Endometrium (tissue), 2 donors: Measurements from ENCODE around the gene AFG1L.

Source experiments
- FAIRE-seq: peaks from 2 replicates; lab custom pipeline; 2012; peaks lifted over from hg19 to GRCh38; lab: Jason Lieb, UNC
- donor health status: control.
- donor health status: control.

The AFG1L gene

GRCh38 chr6:108454356-108454755, 159.5 kb downstream of the AFG1L start:
- FAIRE-seq = no peak

- no peak for FAIRE-seq
These were observed 160.8 kb downstream of the AFG1L start for GRCh38 chr6:108455688-108456087.

- FAIRE-seq = no peak
These were observed 168.9 kb downstream of the AFG1L start for GRCh38 chr6:108463784-108464183.

- FAIRE-seq = no peak
These were observed 169.7 kb downstream of the AFG1L start for GRCh38 chr6:108464418-108465097.

GRCh38 chr6:108465098-108465495, 170.2 kb downstream of the AFG1L start:
- no peak for FAIRE-seq

- no peak for FAIRE-seq
These were observed 173.5 kb downstream of the AFG1L start for GRCh38 chr6:108468346-108468745.

- FAIRE-seq = no peak
These were observed 174.5 kb downstream of the AFG1L start for GRCh38 chr6:108469316-108469715.

GRCh38 chr6:108473197-108473596, 178.3 kb downstream of the AFG1L start:
- no peak for FAIRE-seq

- FAIRE-seq = no peak
These were observed 181.5 kb downstream of the AFG1L start for GRCh38 chr6:108476376-108476775.

- no peak for FAIRE-seq
These were observed 182.1 kb downstream of the AFG1L start for GRCh38 chr6:108476847-108477430.

GRCh38 chr6:108482559-108482958, 187.7 kb downstream of the AFG1L start:
- no peak for FAIRE-seq

- no peak for FAIRE-seq
These were observed 189.2 kb downstream of the AFG1L start for GRCh38 chr6:108484016-108484415.

GRCh38 chr6:108489699-108490098, 194.8 kb downstream of the AFG1L start:
- no peak for FAIRE-seq

- peak; percentile 60 for FAIRE-seq
These were observed 197.4 kb downstream of the AFG1L start for GRCh38 chr6:108492131-108492766.

GRCh38 chr6:108494434-108494833, 199.6 kb downstream of the AFG1L start:
- FAIRE-seq = no peak

GRCh38 chr6:108497883-108498282, 203.0 kb downstream of the AFG1L start:
- FAIRE-seq = no peak

GRCh38 chr6:108501559-108501958, 206.7 kb downstream of the AFG1L start:
- FAIRE-seq = no peak

- no peak for FAIRE-seq
These were observed 208.0 kb downstream of the AFG1L start for GRCh38 chr6:108502832-108503231.

GRCh38 chr6:108507316-108507715, 212.5 kb downstream of the AFG1L start:
- no peak for FAIRE-seq

- FAIRE-seq = no peak
These were observed 215.8 kb downstream of the AFG1L start for GRCh38 chr6:108510461-108511319.

- no peak for FAIRE-seq
These were observed 224.1 kb downstream of the AFG1L start for GRCh38 chr6:108518714-108519576.
